Right lobe of liver (tissue), 6 donors: ENCODE results near the gene CES2. TPM values are rescaled to one million over a fixed set of nuclear protein-coding genes. Genes with fewer than 3 reads are reported as not detected.

ENCODE experiments used
- ATAC-seq, 4 donors: fragments of 200-7000 bp; cut with Tn5 transposase; one replicate each; pipeline ENCODE4 v1.9.1; 2020; ENCODE audit warnings: mild to moderate bottlenecking in 4 of 4, moderate library complexity in 4 of 4
- DNase-seq, 3 donors: peaks; one replicate each; pipeline ENCODE4 v3.0.0-alpha.2; 2020
- H3K27ac ChIP-seq, 3 donors: fragments of 200-600 bp; one replicate each; pipeline ENCODE4 v1.8.0; 2022
- H3K27me3 ChIP-seq, 2 donors: fragments of 200-600 bp; one replicate each; pipeline ENCODE4 v1.8.0; 2022
- H3K36me3 ChIP-seq, 4 donors: fragments of 200-600 bp; sonication (generic) in 1 of 4; one replicate each; pipeline versions ENCODE4 v1.5.1 to v1.8.0; 2017 to 2022; ENCODE audit warnings: control low read depth in 1 of 4
- H3K4me1 ChIP-seq, 4 donors: fragments of 200-600 bp; sonication (generic) in 1 of 4; one replicate each; pipeline versions ENCODE4 v1.5.1 to v1.8.0; 2017 to 2022; ENCODE audit warnings: control low read depth in 1 of 4
- H3K4me3 ChIP-seq, 3 donors: fragments of 200-600 bp; one replicate each; pipeline ENCODE4 v1.8.0; 2022
- H3K9me3 ChIP-seq, 4 donors: fragments of 200-600 bp; sonication (generic) in 1 of 4; one replicate each; pipeline versions ENCODE4 v1.5.1 to v1.8.0; 2017 to 2022; ENCODE audit warnings: control low read depth in 1 of 4
- CTCF ChIP-seq, 4 donors: fragments of 200-600 bp in 3 of 4; fragments of 450-650 bp in 1 of 4; IDR thresholded peaks; one replicate each; pipeline versions ENCODE4 v1.5.1 to v1.8.0; 2016 to 2022; ENCODE audit warnings: antibody characterized with exemption in 4 of 4, mild to moderate bottlenecking in 2 of 4
- POLR2A ChIP-seq: fragments of 450-650 bp; IDR thresholded peaks from one replicate; pipeline ENCODE4 v1.6.1; 2017; ENCODE audit warnings: antibody characterized with exemption, mild to moderate bottlenecking
- WGBS: methylation state at CpG from one replicate; pipeline ENCODE4 v1.1.6; 2018; ENCODE audit warnings: low coverage, low lambda C conversion rate; ENCODE audit not compliant: insufficient coverage; ENCODE audit errors: missing lambda C conversion rate; 5-methylcytosine and 5-hydroxymethylcytosine counted together
- intact Hi-C, 2 donors: fragments of 100-400 bp; cut with DNase I; formaldehyde crosslinking; loops; one replicate each; pipeline versions ENCODE4 v1.11.2 to v1.14.1; 2022
- total RNA-seq, 6 experiments: library from RNA; depleted of rRNA in 2 of 6; stranded (reverse); fragments of >200 nt in 2 of 6; fragmentation: NEBNext Ultra II Directional in 3 of 6; extraction: Animal tissue kit (Norgen Biotek cat#: 25700) in 3 of 6; gene quantifications; one replicate each; pipeline versions ENCODE4 v1.1.0 to v1.2.4, GENCODE V29; 2016 to 2023
- donor health status: DM: no; HTN: yes; CAD: no.
- donor health status: DM: no; HTN: no; CAD: no.
- donor health status: DM: no; HTN: no; CAD: no.
- donor health status: DM: no; HTN: yes; CAD: no.
- donor health status: DM: no; HTN: yes; CAD: no.

The CES2 gene
- total RNA-seq, 6 experiments from 2014 or later, result 226 to 357 (median 263) TPM

- DNase-seq (no peak), ATAC-seq (no peak)
- intact Hi-C loops, result no loop called here
- Histone ChIP-seq H3K27ac (no peak within 1 kb of the TSS), H3K4me1 (no peaks in the 10 kb centered on the region), H3K9me3 (no peaks in the 10 kb centered on the region), H3K27me3 (no peaks in the 10 kb centered on the region), H3K4me3 (no peak within 1 kb of the TSS), H3K36me3 (no peaks in the 10 kb centered on the region)
- no CpG with 5 or more reads among the region's 7 CpGs for WGBS
- no peak for TF ChIP-seq CTCF (IDR thresholded peaks at IDR 0.05)
Measured at GRCh38 chr16:66918803-66919568, 16.3 kb upstream of the CES2 start, which contains the start of gene CDH16. TSS of gene CDH16 (minus strand) at chr16:66918885. CDS start at chr16:66918065, 820 bp downstream.

- DNase-seq, result no peak
- Histone ChIP-seq H3K9me3 (no peaks in the 10 kb centered on the region), H3K27me3 (no peaks in the 10 kb centered on the region), H3K4me1 (no peaks in the 10 kb centered on the region), H3K36me3 (no peaks in the 10 kb centered on the region), H3K27ac (no peak overlapping the region), H3K4me3 (no peak overlapping the region)
- intact Hi-C loops, result no loop called here
- 65% methylated on average over 2 of the region's 5 CpGs for WGBS
- no peak for TF ChIP-seq CTCF (IDR thresholded peaks at IDR 0.05)
- no peak for TF ChIP-seq POLR2A
- ATAC-seq, result no peak
Measured at GRCh38 chr16:66919569-66920298, 15.6 kb upstream of the CES2 start.

- TF ChIP-seq CTCF (IDR thresholded peaks at IDR 0.05), result no peak
- Histone ChIP-seq H3K27me3 (no peaks in the 10 kb centered on the region), H3K4me3 (no peak overlapping the region), H3K36me3 (no peaks in the 10 kb centered on the region), H3K9me3 (no peaks in the 10 kb centered on the region), H3K4me1 (peaks cover 0 to 3% (median 0%) of the 10 kb centered on the region in 4 donors), H3K27ac (no peak overlapping the region)
- no peak for DNase-seq
- no peak for ATAC-seq
- intact Hi-C loops, result no loop called here
- WGBS, result 63% methylated on average over 2 of the region's 2 CpGs
Measured at GRCh38 chr16:66920299-66920590, 15.1 kb upstream of the CES2 start.

- Histone ChIP-seq H3K27me3 (no peaks in the 10 kb centered on the region), H3K9me3 (no peaks in the 10 kb centered on the region), H3K4me3 (no peak overlapping the region), H3K36me3 (no peaks in the 10 kb centered on the region), H3K4me1 (peaks cover 0 to 5% (median 0%) of the 10 kb centered on the region in 4 donors), H3K27ac (no peak overlapping the region)
- no peak for TF ChIP-seq POLR2A
- no peak for TF ChIP-seq CTCF (IDR thresholded peaks at IDR 0.05)
- intact Hi-C loops, result no loop called here
- DNase-seq (no peak), ATAC-seq (no peak)
- 72% methylated on average over 8 of the region's 9 CpGs for WGBS
Measured at GRCh38 chr16:66920924-66921680, 14.2 kb upstream of the CES2 start.
